ENCODE data around the gene NFATC2.
"Not testable (repeated sequence)": the region's sequence is repeated elsewhere in the genome, so short reads cannot be mapped to it uniquely, and the experiment has no call there.

NFATC2 gene

DNA sequence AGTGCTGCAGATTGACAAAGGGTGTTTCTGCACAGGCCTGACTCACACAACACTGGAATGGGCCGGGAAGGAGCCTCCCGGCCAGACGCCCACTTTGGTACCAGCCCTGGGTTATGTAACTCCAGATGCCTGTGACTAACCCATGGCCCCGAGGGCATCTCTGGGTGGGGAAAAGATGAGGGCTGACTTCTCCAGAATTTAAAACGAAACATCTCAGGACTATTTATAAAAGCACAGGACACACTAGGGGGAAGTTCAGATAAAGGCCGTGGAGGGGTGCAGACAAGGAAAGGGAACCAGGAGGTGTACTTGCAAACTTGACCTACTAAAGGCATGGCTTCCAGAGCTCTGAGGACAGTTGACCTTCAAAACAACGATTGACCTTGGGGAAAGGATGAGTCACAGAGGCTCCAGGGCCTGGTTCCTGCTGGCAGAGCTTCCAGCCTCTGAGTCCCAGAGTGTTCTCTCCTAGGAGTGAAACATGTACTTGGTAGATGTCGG, 196.9 kb downstream of the NFATC2 start:
- DNase-seq = no peak

DNA sequence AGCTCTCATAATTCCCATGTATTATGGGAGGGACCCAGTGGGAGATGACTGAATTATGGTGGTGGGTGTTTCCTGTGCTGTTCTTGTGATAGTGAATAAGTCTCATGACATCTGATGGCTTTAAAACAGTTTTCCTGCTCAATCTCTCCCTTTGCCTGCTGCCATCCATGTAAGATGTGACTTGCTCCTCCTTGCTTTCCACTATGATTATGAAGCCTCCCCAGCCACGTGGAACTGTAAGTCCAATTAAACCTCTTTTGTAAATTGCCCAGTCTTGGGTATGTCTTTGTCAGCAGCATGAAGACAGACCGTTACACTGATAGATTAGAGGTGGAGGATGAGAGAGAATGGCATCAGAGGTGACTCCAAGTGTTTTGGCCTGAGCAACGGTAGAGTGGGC, 198.7 kb downstream of the NFATC2 start:
- not testable (repeated sequence) for DNase-seq

DNA sequence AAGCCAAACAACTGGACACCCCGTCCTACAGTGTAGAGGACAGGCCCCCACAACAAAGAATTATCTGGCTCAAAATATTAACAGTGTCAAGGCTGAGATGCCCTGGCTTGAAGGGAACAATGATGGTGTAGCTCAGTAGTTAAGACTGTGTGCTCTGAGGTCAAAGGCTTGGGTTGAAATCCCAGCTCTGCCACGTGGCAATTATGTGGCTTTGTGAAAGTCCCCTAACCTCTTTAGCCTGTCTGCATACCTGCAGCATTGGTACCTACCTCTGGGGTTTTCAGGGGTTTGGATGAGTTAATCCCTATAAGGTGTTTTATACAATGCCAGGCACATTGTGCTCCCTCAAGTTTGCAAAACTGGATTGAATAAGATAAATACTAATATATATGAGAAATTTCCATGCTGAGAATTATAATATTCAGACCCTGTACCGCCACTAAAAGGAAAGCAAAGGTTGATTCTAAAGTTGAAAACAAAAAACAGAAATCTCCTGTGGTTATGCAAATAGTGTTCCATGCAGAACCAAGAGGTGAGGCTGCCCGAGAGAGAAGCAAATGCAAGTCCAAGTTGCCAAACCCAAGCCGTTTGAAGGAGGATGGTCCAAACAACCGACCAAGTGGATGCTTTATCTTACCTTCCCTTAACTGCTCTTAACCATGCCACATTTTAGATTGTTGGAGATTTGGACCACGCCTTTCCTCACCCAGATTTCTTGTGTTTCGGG, 199.8 kb downstream of the NFATC2 start:
- DNase-seq = no peak

DNA sequence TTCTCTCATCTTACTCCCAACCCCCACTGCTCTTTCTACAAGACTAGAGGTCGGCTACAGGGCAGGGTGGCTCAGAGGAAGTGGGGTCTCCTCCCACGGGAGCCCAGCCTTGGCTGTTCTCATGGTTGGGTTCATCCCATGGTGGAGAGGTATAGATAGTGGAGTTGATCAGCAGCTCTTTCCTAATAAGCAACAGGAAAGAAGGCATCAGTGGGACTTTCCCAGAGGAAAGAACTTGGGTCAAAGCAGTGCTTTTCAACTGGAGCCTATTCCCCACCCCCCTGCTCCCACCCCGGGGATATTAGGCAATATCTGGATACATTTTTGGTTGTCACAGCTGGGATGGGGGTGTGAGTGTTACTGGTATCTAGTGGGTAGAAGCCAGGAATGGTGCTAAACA, 200.9 kb downstream of the NFATC2 start:
- no peak for DNase-seq

DNA sequence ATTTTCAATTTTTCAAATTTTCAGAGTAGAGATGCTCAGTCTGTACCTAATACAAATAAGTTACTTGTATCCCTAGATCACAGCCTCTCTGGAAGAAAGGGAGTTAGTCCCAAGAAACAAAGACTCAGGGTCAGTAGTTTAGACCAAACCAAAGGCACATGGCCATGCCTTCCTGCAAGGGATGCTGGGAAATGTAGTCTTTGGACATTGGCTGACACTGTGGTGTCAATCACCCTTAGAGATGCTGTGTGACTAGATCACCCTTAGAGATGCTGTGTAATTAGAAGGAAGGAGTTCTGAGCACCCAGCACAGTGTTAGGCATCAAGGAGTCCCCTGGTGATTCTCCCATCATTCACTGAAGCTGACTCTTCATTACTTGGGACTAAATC, 202.1 kb downstream of the NFATC2 start:
- DNase-seq = no peak

DNA sequence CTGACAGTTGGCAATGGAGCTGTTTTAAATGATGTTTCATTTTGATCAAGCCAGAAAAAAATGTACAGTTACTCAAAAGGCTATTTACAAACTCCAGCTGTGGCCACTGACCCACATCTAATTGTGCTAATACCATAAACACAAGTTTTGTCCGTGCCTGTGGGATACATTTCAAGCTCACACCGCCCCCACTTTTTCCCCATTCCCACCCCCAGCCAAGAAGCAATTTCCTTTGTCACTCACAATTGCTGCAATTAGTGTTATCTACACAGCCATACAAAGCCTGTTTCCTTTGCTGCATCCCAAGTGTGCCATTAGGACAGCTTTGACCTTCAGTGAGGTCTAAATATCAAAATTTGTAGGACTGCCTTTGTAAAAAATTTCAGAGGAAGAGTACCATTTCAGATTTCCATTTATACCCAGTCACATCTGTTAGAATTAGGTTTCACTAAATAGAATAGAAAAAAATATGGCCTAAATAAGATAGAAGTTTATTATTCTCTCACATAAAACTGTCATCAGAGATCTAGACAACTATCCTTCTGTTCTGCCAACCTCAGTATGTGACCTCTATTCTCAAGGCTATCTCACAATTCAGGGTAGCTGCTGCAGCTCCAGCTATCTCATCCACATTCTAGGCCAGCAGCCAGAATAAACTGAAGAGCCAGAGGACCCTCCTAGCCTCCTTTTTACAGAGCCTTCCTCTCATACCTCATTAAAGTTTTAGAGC, 202.6 kb downstream of the NFATC2 start:
- no peak for DNase-seq

DNA sequence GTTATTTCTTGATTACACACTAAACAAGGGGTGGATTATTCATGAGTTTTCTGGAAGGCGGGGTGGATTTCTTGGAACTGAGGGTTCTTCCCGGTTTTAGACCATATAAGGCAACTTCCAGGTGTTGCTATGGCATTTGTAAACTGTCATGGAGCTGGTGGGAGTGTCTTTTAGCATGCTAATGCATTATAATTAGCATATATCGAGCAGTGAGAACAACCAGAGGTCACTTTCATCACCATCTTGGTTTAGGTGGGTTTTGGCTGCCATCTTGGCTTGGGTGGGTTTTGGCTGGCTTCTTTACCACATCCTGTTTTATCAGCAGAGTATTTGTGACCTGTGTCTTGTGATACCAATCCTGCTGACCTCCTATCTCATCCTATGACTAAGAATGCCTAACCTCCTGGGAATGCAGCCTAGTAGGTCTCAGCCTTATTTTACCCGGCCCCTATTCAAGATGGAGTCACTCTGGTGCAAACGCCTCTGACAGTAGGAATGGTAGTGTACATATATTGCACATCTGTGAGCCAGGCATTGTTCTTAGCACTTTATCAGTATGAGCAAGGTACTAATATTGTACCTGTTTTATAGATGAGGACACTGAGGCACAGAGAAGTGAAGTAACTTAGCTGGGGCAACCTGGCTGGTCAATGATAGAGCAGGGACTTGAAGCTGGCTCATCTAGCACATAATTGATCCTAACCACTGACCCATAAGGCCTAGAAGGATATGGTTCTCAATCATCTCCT, 203.7 kb downstream of the NFATC2 start:
- no peak for DNase-seq

DNA sequence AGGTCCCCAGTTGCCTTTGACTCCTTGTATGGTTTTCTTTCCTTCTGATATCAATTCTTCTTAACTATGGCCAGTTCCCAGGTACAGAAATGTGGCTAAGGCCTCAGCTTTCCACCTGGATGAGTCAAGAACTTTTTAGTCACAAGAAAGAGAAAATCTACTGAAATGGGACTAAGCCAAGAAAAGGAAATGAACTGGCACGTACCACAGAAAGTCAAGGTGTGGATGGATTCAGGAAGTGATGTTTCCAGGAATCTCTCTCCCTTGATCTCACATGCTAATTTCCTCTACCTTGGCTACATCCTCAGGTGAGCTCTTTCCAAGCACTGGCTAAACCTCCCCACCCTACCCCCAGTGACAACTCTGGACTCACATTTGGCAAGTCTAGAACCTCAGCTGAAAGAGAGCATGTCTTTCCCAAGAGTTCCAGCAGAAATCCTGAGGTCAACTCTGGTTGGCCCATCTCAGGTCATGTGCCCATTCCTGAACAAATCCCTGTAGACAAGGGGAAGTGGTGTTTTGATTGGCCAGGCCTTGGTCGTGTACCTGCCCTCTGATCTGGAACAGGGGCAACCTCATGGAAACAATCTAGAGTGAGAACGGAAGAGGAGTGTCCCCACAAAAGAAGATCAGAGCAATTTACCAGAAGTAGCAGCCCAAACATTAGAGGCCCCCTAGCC, 205.3 kb downstream of the NFATC2 start:
- DNase-seq = no peak

Data from cortex of kidney (tissue), 1 donor.